ENCODE data around the gene KBTBD3.
A peak's percentile ranks its signal among the peaks of the same experiment; 100 is the strongest.

KBTBD3 gene

GRCh38 chr11:106077609-106078455 lies 685 bp upstream of the KBTBD3 start, which contains the start of gene AASDHPPT:
TSS of gene AASDHPPT (plus strand) at chr11:106077662. CDS start at chr11:106077711, 49 bp downstream.
- H3K27ac ChIP-seq = peak within 1 kb of the TSS; percentile 89
- TF ChIP-seq, protein P1, sequence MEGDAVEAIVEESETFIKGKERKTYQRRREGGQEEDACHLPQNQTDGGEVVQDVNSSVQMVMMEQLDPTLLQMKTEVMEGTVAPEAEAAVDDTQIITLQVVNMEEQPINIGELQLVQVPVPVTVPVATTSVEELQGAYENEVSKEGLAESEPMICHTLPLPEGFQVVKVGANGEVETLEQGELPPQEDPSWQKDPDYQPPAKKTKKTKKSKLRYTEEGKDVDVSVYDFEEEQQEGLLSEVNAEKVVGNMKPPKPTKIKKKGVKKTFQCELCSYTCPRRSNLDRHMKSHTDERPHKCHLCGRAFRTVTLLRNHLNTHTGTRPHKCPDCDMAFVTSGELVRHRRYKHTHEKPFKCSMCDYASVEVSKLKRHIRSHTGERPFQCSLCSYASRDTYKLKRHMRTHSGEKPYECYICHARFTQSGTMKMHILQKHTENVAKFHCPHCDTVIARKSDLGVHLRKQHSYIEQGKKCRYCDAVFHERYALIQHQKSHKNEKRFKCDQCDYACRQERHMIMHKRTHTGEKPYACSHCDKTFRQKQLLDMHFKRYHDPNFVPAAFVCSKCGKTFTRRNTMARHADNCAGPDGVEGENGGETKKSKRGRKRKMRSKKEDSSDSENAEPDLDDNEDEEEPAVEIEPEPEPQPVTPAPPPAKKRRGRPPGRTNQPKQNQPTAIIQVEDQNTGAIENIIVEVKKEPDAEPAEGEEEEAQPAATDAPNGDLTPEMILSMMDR (conservative IDR thresholded peaks at IDR 0.05) = no peak
- peak; percentile 97 for TF ChIP-seq ZFX (IDR thresholded peaks at IDR 0.05)

GRCh38 chr11:106076171-106076918 lies 802 bp downstream of the KBTBD3 start:
- TF ChIP-seq, protein P1 (conservative IDR thresholded peaks at IDR 0.05) = no peak
- TF ChIP-seq ZFX (IDR thresholded peaks at IDR 0.05) = no peak
- H3K27ac ChIP-seq = peak overlapping the region; percentile 89

GRCh38 chr11:106072804-106073203 lies 4.3 kb downstream of the KBTBD3 start:
- no peak overlapping the region for H3K27ac ChIP-seq
- TF ChIP-seq ZFX (IDR thresholded peaks at IDR 0.05) = no peak

GRCh38 chr11:106070606-106071005 lies 6.5 kb downstream of the KBTBD3 start:
- H3K27ac ChIP-seq = no peak overlapping the region
- TF ChIP-seq, protein P1 (conservative IDR thresholded peaks at IDR 0.05) = no peak
- no peak for TF ChIP-seq ZFX (IDR thresholded peaks at IDR 0.05)

- H3K27ac ChIP-seq = no peak overlapping the region
- TF ChIP-seq ZFX (IDR thresholded peaks at IDR 0.05) = no peak
- TF ChIP-seq, protein P1 (conservative IDR thresholded peaks at IDR 0.05) = no peak
Observed at GRCh38 chr11:106063009-106063408, 14.1 kb downstream of the KBTBD3 start.

DNA sequence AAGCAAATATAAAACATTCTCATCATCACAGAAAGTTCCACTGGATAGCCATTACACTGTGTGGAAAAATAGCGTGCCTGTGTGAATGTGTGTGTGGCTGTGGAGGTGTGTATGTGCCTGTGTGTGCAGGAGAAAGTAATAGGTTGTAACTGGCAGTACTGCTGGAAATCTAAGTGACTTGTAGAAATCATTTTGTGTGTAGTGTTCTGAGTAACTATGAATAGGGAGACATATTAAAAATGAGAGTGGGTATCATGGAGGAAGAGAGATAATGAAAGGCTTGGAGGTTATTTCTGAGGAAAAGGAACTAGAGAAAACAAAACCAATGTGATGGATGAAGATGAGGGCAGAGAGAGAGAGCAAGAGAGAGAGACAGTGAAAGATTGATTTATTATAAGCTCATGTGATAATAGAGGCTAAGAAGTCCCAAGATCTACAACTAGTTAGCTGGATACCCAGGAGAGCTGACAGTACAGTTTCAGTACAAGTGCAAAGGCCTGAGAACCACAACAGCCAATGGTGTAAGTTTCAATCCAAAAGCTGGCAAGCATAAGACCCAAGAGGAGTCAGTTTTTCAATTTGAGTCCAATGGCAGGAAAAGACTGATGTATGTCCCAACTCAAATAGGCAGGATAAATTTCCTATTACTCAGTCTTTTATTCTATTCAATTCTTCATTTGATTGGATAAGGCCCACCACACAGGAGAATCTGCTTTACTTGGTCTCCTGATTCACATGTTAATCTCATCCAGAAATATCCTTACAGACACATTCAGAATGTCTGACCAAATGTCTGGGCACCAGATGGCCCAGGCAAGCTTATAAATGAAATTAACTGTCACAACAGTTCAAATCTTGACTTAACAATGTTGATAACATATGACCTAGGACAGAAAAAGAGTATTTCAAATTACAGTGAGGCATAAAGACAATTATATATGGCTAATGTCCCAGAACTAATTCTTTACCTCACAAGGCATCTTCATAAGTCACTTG lies 14.9 kb downstream of the KBTBD3 start:
- H3K27ac ChIP-seq = no peak overlapping the region
- no peak for TF ChIP-seq ZFX (IDR thresholded peaks at IDR 0.05)

DNA sequence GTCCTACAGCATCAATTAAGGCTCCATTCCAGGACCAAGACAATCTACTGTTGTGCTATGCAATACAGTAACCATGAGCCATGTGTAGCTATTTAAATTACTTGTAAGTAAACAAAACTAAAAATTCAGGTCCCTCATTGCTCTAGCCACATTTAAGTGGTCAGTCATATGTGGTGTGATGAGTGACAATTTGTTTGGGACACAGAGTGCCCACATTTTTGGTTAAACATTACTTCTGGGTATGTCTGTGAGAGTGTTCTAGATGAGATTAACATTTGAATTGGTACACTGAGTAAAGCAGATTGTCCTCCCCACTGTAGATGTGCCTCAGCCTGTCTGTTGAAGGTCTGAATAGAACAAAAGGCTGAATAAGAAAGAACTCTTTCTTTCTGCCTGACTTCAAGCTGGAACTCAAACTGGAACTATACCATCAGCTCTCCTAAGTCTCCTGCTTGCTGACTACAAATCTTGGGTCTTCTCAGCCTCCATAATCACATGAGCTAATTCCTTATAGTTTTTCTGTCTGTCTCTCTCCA lies 15.8 kb downstream of the KBTBD3 start:
- H3K27ac ChIP-seq = no peak overlapping the region
- no peak for TF ChIP-seq ZFX (IDR thresholded peaks at IDR 0.05)
- TF ChIP-seq, protein P1 (conservative IDR thresholded peaks at IDR 0.05) = no peak
